Globus pallidus (tissue), 1 donor: ENCODE measurements around the gene ARHGAP6.

Experiments
- DNase-seq: peaks from one replicate; pipeline ENCODE4 v3.0.0-alpha.2; 2015; ENCODE audit warnings: low spot score

ARHGAP6 gene

GRCh38 chrX:11215191-11215921, 450.4 kb downstream of the ARHGAP6 start:
- DNase-seq, result no peak

GRCh38 chrX:11214346-11215190, 451.2 kb downstream of the ARHGAP6 start:
- DNase-seq, result no peak

GRCh38 chrX:11212741-11213140, 453.0 kb downstream of the ARHGAP6 start:
- DNase-seq, result no peak

- no peak for DNase-seq
These were observed 455.3 kb downstream of the ARHGAP6 start for GRCh38 chrX:11210415-11210801.

- DNase-seq, result no peak
These were observed 455.8 kb downstream of the ARHGAP6 start for GRCh38 chrX:11209798-11210414.

GRCh38 chrX:11206716-11207115, 459.0 kb downstream of the ARHGAP6 start:
- no peak for DNase-seq

- DNase-seq, result no peak
These were observed 459.9 kb downstream of the ARHGAP6 start for GRCh38 chrX:11205796-11206195.

GRCh38 chrX:11197671-11198070, 468.0 kb downstream of the ARHGAP6 start:
- no peak for DNase-seq

- no peak for DNase-seq
These were observed 469.2 kb downstream of the ARHGAP6 start for GRCh38 chrX:11196476-11196875.

- no peak for DNase-seq
These were observed 472.7 kb downstream of the ARHGAP6 start for GRCh38 chrX:11193035-11193469.

- DNase-seq, result no peak
These were observed 474.8 kb downstream of the ARHGAP6 start for GRCh38 chrX:11190745-11191510.

GRCh38 chrX:11189097-11189496, 476.6 kb downstream of the ARHGAP6 start:
- DNase-seq, result no peak

GRCh38 chrX:11188664-11189063, 477.1 kb downstream of the ARHGAP6 start:
- no peak for DNase-seq

GRCh38 chrX:11187001-11187400, 478.7 kb downstream of the ARHGAP6 start:
- DNase-seq, result no peak

- DNase-seq, result no peak
These were observed 479.9 kb downstream of the ARHGAP6 start for GRCh38 chrX:11185861-11186260.

- DNase-seq, result no peak
These were observed 485.1 kb downstream of the ARHGAP6 start for GRCh38 chrX:11180571-11180970.

GRCh38 chrX:11172415-11172814, 493.3 kb downstream of the ARHGAP6 start:
- no peak for DNase-seq

GRCh38 chrX:11171956-11172355, 493.8 kb downstream of the ARHGAP6 start:
- DNase-seq, result no peak

- no peak for DNase-seq
These were observed 501.3 kb downstream of the ARHGAP6 start for GRCh38 chrX:11164433-11164832.

GRCh38 chrX:11159149-11159548, 506.6 kb downstream of the ARHGAP6 start:
- no peak for DNase-seq

GRCh38 chrX:11151799-11152559, 513.7 kb downstream of the ARHGAP6 start:
- DNase-seq, result no peak
